ENCODE data around the gene TSSC4.

Gene TSSC4

DNA sequence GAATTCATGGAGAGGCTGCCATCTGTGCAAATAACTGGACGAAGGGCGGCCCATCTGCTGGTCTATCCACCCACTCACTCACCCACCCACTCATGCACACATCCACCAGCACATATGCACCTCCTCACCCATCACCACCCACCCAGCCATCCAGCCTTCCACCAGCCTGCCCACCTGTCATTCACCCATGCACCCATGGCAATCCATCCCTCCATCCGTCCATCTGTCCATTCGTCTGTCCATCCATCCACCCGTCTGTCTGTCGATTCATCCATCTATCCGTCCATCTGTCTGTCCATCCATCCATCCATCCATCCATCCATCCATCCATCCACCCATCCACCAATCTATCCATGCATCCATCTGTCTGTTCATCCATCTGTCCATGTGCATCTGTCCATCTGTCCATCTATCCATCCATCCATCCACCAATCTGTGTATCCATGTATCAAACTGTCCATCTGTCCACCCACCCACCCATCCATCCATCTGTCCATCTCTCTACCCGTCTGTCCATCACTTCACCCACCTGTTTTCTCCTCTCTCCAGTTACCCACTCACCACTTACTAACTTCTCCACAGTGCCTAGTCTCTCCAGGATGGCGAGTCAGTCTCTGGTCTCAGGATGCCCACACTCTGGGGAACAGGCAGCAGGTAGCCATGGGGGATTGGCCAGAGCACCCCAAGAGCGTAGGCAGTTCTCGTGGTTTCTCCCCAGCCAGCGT lies 34.9 kb downstream of the TSSC4 start:
- Histone ChIP-seq H3K4me3 (ENCODE audit: low read length) (no peak overlapping the region), H3K27ac (ENCODE audit: low read length) (no peak overlapping the region), H3K9ac (ENCODE audit: low read length) (no peak overlapping the region), H3K36me3 (ENCODE audit: control insufficient read depth, low read depth, low read length) (no peaks in the 10 kb centered on the region), H3K27me3 (ENCODE audit: control insufficient read depth, insufficient read depth, low read length) (peaks cover 17% of the 10 kb centered on the region), H3K4me1 (ENCODE audit: control insufficient read depth, low read depth, low read length) (no peaks in the 10 kb centered on the region), H3K9me3 (ENCODE audit: control insufficient read depth, low read depth, low read length) (no peaks in the 10 kb centered on the region)

DNA sequence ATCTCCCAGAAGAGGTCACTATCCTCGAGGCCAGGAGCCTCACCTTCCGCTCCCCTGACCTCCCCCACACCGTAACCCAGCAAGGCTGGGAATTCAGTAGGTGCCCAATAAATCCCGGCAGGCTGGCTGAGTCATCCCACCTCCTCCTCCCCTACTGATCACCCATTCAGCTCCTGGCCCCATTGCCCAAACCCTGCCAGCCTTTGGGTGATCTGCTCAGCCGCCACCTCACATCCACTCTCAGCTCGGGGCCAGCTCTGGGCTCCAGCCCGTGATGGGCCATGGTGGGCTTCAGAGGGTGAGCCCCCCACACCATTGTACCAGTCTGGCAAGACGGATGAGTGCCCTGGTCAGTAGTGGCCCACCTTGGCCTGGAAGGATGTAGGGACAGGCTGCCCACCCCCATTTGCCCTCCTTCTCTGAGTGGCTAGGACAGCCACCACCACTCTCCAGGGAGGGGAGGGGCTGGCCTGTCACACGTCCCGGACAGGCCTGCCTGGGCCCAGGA lies 35.5 kb downstream of the TSSC4 start:
- no peak overlapping the region for H3K9ac ChIP-seq (ENCODE audit: low read length)
- no peak overlapping the region for H3K4me3 ChIP-seq (ENCODE audit: low read length)

DNA sequence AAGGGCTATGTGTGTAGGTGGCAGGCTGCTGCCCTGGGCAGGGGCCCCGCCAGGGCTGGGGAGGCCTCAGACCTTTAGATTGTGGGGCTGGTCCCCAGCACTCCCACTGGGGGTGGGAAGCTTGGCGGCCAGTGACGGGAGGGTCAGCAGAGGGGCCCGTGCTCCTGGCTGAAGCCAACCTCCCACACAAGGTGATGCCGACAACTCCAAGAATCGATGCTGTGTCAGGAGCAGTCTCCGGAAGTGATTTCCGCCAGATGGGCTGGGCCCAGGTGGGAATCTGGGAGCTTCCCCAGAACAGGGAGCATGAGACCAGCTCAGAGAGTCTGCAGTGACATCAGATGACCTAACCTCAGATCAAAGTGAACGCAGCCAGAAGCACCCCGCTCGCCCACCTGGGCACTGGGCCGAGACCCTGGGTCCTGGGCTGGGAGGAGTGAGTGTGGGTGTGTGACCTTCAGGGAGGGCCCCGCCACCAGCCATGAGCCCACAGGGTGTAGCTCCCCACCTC lies 36.0 kb downstream of the TSSC4 start:
- Histone ChIP-seq H3K27ac (ENCODE audit: low read length) (no peak overlapping the region), H3K27me3 (ENCODE audit: control insufficient read depth, insufficient read depth, low read length) (peaks cover 17% of the 10 kb centered on the region), H3K36me3 (ENCODE audit: control insufficient read depth, low read depth, low read length) (no peaks in the 10 kb centered on the region), H3K9me3 (ENCODE audit: control insufficient read depth, low read depth, low read length) (no peaks in the 10 kb centered on the region), H3K9ac (ENCODE audit: low read length) (no peak overlapping the region), H3K4me1 (ENCODE audit: control insufficient read depth, low read depth, low read length) (no peaks in the 10 kb centered on the region), H3K4me3 (ENCODE audit: low read length) (no peak overlapping the region)

More for the DNA sequence above, 35.5 kb downstream of the TSSC4 start:
- Histone ChIP-seq H3K36me3 (ENCODE audit: control insufficient read depth, low read depth, low read length) (no peaks in the 10 kb centered on the region), H3K27me3 (ENCODE audit: control insufficient read depth, insufficient read depth, low read length) (peaks cover 17% of the 10 kb centered on the region), H3K9me3 (ENCODE audit: control insufficient read depth, low read depth, low read length) (no peaks in the 10 kb centered on the region), H3K27ac (ENCODE audit: low read length) (no peak overlapping the region), H3K4me1 (ENCODE audit: control insufficient read depth, low read depth, low read length) (no peaks in the 10 kb centered on the region)

DNA sequence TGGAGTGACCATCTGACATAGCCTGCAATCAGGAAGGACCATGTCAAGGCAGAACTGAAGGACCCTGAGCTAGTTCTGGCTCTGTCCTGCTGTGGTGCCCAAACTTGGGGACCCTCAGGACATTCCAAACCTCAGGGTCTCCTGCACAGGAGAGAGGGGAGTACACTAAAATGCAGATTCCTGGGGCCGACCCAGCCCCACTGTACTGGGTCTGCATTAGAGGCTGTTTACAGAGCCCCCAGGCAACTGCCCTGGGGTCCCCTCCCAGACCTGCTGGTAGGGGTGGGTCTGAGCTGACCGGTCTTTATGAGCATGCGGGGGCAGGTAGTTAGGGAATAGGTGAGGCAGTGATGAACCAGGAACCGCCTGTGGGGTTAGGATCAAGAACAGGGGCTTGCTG lies 37.0 kb downstream of the TSSC4 start:
- Histone ChIP-seq H3K4me1 (ENCODE audit: control insufficient read depth, low read depth, low read length) (no peaks in the 10 kb centered on the region), H3K36me3 (ENCODE audit: control insufficient read depth, low read depth, low read length) (no peaks in the 10 kb centered on the region), H3K27ac (ENCODE audit: low read length) (no peak overlapping the region), H3K9ac (ENCODE audit: low read length) (no peak overlapping the region), H3K27me3 (ENCODE audit: control insufficient read depth, insufficient read depth, low read length) (peaks cover 26% of the 10 kb centered on the region), H3K9me3 (ENCODE audit: control insufficient read depth, low read depth, low read length) (no peaks in the 10 kb centered on the region), H3K4me3 (ENCODE audit: low read length) (no peak overlapping the region)

DNA sequence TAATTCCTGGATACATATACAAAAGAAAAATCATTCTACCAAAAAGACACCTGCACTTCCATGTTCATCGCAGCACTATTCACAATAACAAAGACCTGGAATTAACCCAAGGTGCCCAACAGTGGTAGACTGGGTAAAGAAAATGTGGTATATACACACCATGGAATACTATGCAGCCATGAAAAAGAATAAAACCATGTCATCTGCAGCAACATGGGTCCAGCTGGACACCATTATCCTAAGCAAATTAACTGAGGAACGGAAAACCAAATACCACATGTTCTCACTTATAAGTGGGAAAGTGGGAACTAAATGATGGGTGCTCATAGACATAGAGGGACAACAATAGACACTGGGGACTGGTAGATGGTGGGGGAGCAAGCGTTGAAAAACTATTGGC lies 39.3 kb downstream of the TSSC4 start:
- Histone ChIP-seq H3K27me3 (ENCODE audit: control insufficient read depth, insufficient read depth, low read length) (peaks cover 44% of the 10 kb centered on the region), H3K4me3 (ENCODE audit: low read length) (no peak overlapping the region), H3K36me3 (ENCODE audit: control insufficient read depth, low read depth, low read length) (no peaks in the 10 kb centered on the region), H3K27ac (ENCODE audit: low read length) (no peak overlapping the region), H3K9ac (ENCODE audit: low read length) (no peak overlapping the region), H3K9me3 (ENCODE audit: control insufficient read depth, low read depth, low read length) (no peaks in the 10 kb centered on the region), H3K4me1 (ENCODE audit: control insufficient read depth, low read depth, low read length) (no peaks in the 10 kb centered on the region)

DNA sequence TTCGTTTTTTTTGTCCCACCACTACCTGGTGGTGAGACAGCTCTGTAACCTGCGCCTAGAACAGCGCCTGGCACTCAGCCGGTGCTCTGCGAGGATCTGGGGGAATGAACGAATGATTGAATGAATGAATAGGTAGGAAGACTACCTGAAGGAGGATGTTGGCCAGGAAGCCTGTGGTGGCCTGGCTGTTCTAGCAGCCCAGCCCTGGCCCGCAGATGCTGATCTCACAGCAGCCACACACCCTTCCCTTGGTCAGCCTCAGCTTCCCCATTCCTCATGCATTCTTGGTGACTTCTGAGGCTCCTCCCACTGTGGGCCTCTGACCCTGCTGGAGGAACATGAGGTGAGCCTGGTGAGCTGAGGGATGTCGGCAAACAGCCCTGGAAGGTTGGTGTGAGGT lies 40.1 kb downstream of the TSSC4 start:
- no peak overlapping the region for H3K9ac ChIP-seq (ENCODE audit: low read length)
- no peak overlapping the region for H3K27ac ChIP-seq (ENCODE audit: low read length)
- H3K4me1 ChIP-seq (ENCODE audit: control insufficient read depth, low read depth, low read length), result no peaks in the 10 kb centered on the region
- peaks cover 49% of the 10 kb centered on the region for H3K27me3 ChIP-seq (ENCODE audit: control insufficient read depth, insufficient read depth, low read length)
- no peaks in the 10 kb centered on the region for H3K9me3 ChIP-seq (ENCODE audit: control insufficient read depth, low read depth, low read length)
- no peaks in the 10 kb centered on the region for H3K36me3 ChIP-seq (ENCODE audit: control insufficient read depth, low read depth, low read length)
- no peak overlapping the region for H3K4me3 ChIP-seq (ENCODE audit: low read length)

DNA sequence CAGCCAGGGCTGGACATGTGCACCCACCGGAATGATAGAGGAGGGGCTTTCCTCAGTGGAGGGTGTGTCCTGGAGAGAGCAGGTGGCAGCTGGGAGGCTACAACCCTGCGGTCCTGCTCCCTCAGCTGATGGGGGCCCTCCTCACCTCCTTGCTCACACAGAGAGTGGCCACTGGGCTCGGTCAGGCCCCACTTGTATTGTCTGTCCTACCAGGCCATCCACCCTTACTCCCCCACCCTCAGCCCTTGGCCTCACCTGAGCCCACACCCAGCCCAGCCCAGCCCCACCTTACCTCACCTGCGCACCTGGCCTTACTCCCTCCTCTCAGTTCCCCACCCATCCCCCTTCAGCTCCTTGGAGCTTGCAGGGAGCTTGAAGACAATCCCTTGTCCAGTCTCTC lies 40.6 kb downstream of the TSSC4 start:
- Histone ChIP-seq H3K9ac (ENCODE audit: low read length) (no peak overlapping the region), H3K4me1 (ENCODE audit: control insufficient read depth, low read depth, low read length) (no peaks in the 10 kb centered on the region), H3K4me3 (ENCODE audit: low read length) (no peak overlapping the region), H3K27ac (ENCODE audit: low read length) (no peak overlapping the region), H3K36me3 (ENCODE audit: control insufficient read depth, low read depth, low read length) (no peaks in the 10 kb centered on the region), H3K27me3 (ENCODE audit: control insufficient read depth, insufficient read depth, low read length) (peaks cover 55% of the 10 kb centered on the region), H3K9me3 (ENCODE audit: control insufficient read depth, low read depth, low read length) (no peaks in the 10 kb centered on the region)

DNA sequence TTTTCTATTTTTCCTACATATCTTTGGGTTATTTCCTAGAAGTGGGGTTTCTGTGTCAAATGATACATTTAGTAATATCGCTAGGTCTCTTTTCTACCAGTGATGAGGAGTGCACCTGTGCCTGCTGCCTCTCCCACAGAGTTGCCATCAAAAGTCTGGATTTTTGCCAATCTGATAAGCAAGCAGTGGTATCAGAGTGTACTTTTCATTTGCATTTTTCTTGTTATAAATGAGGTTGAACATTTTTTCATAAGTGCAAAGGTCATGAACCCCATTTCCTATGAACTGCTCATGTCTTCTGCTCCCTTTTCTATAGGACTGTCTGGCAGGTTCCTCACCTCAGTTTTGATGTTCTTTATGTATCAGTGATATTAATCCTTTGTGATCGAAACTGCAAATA lies 42.0 kb downstream of the TSSC4 start:
- H3K27me3 ChIP-seq (ENCODE audit: control insufficient read depth, insufficient read depth, low read length), result peaks cover 64% of the 10 kb centered on the region

DNA sequence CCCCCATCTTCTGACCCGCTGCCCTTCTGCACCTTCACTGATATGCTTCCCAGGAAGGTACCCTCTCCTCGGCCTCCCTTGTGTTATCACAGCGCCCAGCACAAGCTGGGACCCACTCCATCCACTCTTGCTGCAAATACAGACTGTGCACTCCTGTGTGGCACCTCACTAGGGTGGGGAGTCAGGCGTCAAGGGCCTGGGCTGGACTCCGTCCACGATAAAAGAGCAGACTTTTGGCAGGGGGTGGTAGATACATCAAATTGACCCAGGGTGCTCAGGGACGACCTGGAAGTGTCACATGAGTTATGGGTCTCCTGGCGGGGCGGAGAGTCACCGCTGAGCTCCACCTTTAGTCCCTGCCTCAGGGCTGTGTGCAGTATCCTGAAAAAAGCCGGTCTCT lies 42.9 kb downstream of the TSSC4 start:
- Histone ChIP-seq H3K27ac (ENCODE audit: low read length) (no peak overlapping the region), H3K4me3 (ENCODE audit: low read length) (no peak overlapping the region)

More for the DNA sequence above, 42.0 kb downstream of the TSSC4 start:
- H3K36me3 ChIP-seq (ENCODE audit: control insufficient read depth, low read depth, low read length), result no peaks in the 10 kb centered on the region
- no peak overlapping the region for H3K9ac ChIP-seq (ENCODE audit: low read length)
- H3K9me3 ChIP-seq (ENCODE audit: control insufficient read depth, low read depth, low read length), result no peaks in the 10 kb centered on the region
- no peak overlapping the region for H3K27ac ChIP-seq (ENCODE audit: low read length)
- no peak overlapping the region for H3K4me3 ChIP-seq (ENCODE audit: low read length)
- no peaks in the 10 kb centered on the region for H3K4me1 ChIP-seq (ENCODE audit: control insufficient read depth, low read depth, low read length)

DNA sequence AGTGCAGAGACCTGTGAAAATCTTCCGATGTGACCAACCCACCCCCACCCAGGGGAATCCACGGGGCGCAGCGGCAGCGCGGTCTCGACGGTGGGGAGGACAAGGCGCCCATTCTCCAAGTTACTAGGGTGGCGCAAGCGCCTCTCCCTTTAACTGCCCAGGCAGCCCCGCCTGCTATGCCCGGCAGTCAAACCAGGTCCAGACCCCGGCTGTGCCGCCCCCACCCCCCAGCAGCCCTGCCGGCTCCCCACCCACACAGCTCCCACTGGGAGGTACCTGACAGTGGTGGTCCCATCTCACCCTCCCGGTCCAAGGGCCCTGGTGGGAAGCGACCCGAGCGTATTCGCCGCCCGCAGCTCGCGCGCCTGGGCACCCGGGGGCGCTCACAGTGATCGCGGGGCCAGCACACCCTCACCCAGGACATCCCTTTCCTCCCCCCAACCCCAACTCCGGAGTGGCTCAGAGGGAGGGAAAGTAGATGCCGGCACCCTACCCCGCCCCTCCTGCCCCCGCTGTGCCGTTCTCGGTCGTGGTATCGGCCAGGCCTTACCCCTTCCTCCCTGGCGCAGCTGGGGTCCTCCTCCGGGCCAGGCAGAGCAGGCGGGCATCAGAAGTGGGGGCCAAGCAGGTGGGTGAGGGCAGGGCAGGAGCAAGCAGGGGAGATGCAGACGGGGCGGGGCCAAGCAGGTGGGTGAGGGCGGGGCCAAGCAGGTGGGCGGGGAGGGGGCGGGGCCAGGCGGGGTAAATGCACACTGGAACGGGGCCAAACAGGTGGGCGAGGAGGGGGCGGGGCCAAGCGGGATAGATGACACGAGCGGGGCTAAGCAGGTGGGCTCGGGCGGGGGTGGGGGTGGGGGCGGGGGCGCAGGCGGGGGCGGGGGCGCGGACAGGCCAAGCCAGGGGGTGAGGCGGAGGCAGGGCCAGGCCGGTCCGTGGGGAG lies 43.6 kb downstream of the TSSC4 start, which contains the start of gene TRPM5:
Gene TRPM5 (minus strand): TSS at position 634 of the 940 bp plus-strand sequence. CDS start 21,478 bp downstream, outside the sequence.
- Histone ChIP-seq H3K27ac (ENCODE audit: low read length) (no peak within 1 kb of the TSS), H3K27me3 (ENCODE audit: control insufficient read depth, insufficient read depth, low read length) (peaks cover 67% of the 10 kb centered on the region), H3K4me3 (ENCODE audit: low read length) (peak within 1 kb of the TSS; percentile 41), H3K9me3 (ENCODE audit: control insufficient read depth, low read depth, low read length) (no peaks in the 10 kb centered on the region), H3K4me1 (ENCODE audit: control insufficient read depth, low read depth, low read length) (no peaks in the 10 kb centered on the region), H3K9ac (ENCODE audit: low read length) (no peak within 1 kb of the TSS), H3K36me3 (ENCODE audit: control insufficient read depth, low read depth, low read length) (no peaks in the 10 kb centered on the region)

More for the DNA sequence above, 42.9 kb downstream of the TSSC4 start:
- Histone ChIP-seq H3K9me3 (ENCODE audit: control insufficient read depth, low read depth, low read length) (no peaks in the 10 kb centered on the region), H3K4me1 (ENCODE audit: control insufficient read depth, low read depth, low read length) (no peaks in the 10 kb centered on the region), H3K9ac (ENCODE audit: low read length) (no peak overlapping the region), H3K27me3 (ENCODE audit: control insufficient read depth, insufficient read depth, low read length) (peaks cover 66% of the 10 kb centered on the region), H3K36me3 (ENCODE audit: control insufficient read depth, low read depth, low read length) (no peaks in the 10 kb centered on the region)
